Measurements from ENCODE around the gene OR2A2.
A peak's percentile ranks its signal among the peaks of the same experiment; 100 is the strongest.
"Not testable (repeated sequence)": the region's sequence is repeated elsewhere in the genome, so short reads cannot be mapped to it uniquely, and the experiment has no call there.

Gene OR2A2

GRCh38 chr7:144109283-144109682 lies at the start of gene OR2A2:
OR2A2 (plus strand) TSS chr7:144109583; CDS start chr7:144109583, 0 bp downstream.
- no peak for DNase-seq (ENCODE audit: low read depth)

GRCh38 chr7:144063710-144064109 lies 45.7 kb upstream of the OR2A2 start:
- DNase-seq (ENCODE audit: low read depth), result no peak

- no peak for DNase-seq (ENCODE audit: low read depth)
Measured at GRCh38 chr7:144069511-144069910, 39.9 kb upstream of the OR2A2 start, which contains the start of gene OR2A25. OR2A25 (plus strand) TSS chr7:144069811; CDS start chr7:144074220, 4,409 bp downstream.

- DNase-seq (ENCODE audit: low read depth), result no peak
Measured at GRCh38 chr7:144069953-144070352, 39.4 kb upstream of the OR2A2 start.

DNA sequence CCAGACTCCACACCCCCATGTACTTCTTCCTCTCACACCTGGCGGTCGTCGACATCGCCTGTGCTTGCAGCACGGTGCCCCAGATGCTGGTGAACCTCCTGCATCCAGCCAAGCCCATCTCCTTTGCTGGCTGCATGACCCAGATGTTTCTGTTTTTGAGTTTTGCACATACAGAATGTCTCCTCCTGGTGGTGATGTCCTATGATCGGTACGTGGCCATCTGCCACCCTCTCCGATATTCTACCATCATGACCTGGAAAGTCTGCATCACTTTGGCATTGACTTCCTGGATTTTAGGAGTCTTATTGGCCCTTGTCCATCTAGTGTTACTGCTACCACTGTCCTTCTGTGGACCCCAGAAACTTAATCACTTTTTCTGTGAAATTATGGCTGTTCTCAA lies 35.0 kb upstream of the OR2A2 start:
- no peak for DNase-seq (ENCODE audit: low read depth)

GRCh38 chr7:144085978-144086377 lies 23.4 kb upstream of the OR2A2 start, which contains the start of gene OR2A12:
OR2A12 (plus strand) TSS chr7:144086278; CDS start chr7:144095108, 8,830 bp downstream.
- DNase-seq (ENCODE audit: low read depth), result no peak

DNA sequence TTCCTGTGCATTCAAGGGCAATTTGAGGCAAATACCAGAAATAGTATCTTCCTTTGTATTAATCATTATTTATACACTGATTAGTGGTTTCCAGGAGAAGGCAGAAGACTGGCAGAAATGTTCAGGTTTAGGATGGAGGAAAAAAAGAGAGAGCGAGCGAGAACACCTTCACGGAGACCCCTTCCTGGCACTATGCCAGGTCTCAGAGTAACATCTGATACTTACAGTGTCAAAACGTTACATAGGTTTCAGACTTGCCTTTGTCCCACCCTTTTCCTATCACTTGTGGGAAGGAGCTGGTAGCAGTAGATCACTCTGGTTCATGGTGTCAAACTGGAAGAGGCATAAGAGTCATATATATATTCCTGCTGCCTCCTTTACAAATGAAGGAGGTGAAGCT lies 22.7 kb upstream of the OR2A2 start:
- DNase-seq (ENCODE audit: low read depth), result no peak

DNA sequence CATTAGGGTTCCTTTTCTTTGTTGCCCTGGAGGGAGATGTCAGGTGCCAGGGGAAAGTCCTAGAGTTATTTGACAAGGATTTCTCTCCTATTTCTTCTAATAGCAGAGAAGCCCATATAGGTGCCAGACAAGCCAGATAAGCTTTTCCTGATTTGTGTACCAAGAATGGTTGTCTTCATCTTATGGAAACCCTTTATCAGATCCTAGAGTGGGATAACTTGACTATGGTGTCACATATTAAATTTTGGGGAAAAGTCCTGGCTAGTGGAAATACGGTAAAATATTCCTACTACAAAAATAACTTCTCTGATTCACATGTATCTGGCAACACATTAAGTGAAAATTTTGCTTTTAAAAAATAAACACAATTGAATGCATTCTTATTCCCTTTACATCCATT lies 22.2 kb upstream of the OR2A2 start:
- DNase-seq (ENCODE audit: low read depth), result no peak

DNA sequence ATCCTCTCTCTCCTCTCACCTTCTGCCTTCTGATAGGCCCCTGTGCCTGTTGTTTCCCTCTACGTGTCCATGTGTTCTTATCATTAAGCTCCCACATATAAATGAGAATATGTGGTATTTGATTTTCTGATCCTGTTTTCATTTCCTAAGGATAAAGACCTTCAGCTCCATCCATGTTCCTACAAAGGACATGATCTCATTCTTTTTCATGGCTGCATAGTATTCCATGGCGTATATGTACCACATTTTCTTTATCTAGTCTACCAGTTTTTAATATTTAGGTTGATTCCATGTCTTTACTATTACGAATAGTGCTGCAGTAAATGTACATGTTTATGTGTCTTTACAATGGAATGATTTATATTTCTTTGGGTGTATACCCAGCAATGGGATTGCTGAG lies 18.7 kb upstream of the OR2A2 start:
- DNase-seq (ENCODE audit: low read depth), result no peak

DNA sequence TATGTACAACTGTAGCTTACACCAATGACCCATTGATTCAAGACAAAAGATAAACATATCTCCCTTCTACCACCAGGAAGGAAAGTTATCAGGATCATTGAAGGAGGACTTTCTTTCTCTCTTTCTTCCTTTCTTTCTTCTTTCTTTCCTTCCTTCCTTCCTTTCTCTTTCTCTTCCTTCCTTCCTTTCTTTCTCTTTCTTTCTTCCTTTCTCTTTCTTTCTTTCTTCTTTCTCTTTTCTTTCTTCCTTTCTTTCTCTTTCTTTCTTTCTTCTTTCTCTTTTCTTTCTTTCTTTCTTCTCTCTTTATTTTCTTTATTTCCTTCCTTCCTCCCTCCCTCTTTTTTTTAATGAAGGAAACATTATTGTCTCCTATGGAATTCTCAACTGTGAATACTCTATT lies 10.6 kb upstream of the OR2A2 start:
- no peak for DNase-seq (ENCODE audit: low read depth)

- DNase-seq (ENCODE audit: low read depth), result no peak
Measured at GRCh38 chr7:144100607-144101006, 8.8 kb upstream of the OR2A2 start.

- no peak for DNase-seq (ENCODE audit: low read depth)
Measured at GRCh38 chr7:144102041-144102440, 7.3 kb upstream of the OR2A2 start.

- DNase-seq (ENCODE audit: low read depth), result no peak
Measured at GRCh38 chr7:144105211-144105610, 4.2 kb upstream of the OR2A2 start.

GRCh38 chr7:144110272-144110671 lies 889 bp downstream of the OR2A2 start:
- DNase-seq (ENCODE audit: low read depth), result no peak

DNA sequence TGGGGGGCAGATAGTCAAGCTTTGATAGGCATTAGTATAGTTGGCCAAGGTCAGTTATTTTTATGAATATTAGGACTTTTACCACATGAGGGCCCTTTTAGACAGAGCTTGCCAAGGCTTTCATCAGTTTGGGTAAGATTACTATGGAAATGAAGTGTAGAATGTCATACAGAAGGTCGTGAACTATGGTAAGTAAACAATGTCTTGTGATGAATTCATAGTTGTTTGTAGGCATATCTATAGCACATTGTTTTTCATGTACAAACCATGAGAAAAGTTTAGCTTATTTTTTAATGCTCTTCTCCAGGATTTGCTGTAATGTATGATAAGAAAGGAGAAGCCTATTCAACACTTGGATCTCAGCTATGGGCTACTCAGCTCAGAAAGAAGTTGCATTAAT lies 4.3 kb downstream of the OR2A2 start:
- no peak for DNase-seq (ENCODE audit: low read depth)

GRCh38 chr7:144118341-144118740 lies 9.0 kb downstream of the OR2A2 start:
- DNase-seq (ENCODE audit: low read depth), result no peak

- DNase-seq (ENCODE audit: low read depth), result no peak
Measured at GRCh38 chr7:144122876-144123275, 13.5 kb downstream of the OR2A2 start, which contains the start of gene OR2A14. OR2A14 (plus strand) TSS chr7:144123176; CDS start chr7:144129113, 5,937 bp downstream.

DNA sequence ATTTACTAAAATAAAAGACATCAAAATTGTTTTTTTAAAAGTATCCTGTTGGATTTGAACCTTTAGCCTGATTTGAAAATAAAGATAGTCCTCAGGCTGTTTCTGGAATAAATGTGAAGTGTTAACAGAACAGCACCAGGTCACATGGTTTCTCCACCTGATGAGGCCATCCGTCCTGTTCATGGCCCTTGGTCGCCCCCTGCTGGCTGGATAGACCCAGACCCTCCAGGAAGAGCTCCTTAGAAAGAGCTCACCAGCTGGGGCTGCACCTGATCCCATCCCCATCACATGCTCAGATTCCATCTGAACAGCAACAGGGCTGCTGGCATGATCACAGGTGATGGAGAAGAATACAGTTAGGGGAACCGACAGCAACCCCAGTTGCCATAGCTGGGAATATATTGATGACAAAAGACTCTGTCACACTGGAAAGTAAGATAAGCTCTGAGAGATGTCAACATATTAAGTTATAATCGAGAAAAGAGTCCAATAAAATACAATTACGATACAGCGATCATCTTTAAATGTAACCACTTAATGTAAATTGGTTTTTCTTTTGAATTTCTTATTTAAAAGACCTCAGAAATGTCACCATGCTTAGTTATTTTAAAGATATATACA lies 18.4 kb downstream of the OR2A2 start:
- peak; percentile 81 for DNase-seq (ENCODE audit: low read depth)

DNA sequence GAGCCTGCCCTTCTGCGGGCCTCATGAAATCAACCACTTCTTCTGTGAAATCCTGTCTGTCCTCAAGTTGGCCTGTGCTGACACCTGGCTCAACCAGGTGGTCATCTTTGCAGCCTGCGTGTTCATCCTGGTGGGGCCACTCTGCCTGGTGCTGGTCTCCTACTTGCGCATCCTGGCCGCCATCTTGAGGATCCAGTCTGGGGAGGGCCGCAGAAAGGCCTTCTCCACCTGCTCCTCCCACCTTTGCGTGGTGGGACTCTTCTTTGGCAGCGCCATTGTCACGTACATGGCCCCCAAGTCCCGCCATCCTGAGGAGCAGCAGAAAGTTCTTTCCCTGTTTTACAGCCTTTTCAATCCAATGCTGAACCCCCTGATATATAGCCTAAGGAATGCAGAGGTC lies 20.2 kb downstream of the OR2A2 start:
- not testable (repeated sequence) for DNase-seq (ENCODE audit: low read depth)

DNA sequence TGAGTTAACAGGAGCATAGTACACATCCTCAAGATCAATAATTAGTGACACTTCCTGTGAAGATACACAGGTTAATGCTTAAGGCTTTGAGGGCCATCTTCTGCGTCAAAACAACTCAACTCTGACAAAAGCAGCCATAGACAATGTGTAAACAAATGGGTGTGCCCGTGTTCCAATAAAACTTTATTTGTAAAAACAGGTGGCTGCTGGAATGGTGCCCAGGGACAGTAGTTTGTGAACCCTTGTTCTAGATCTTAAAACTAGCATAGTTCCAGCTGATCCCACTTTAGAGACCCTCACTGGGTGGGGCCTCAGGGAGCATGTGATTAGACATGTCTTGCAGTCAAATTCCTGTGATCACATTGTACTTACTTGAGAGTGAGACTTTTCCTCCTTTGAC lies 21.3 kb downstream of the OR2A2 start:
- DNase-seq (ENCODE audit: low read depth), result no peak

- DNase-seq (ENCODE audit: low read depth), result no peak
Measured at GRCh38 chr7:144132262-144132661, 22.9 kb downstream of the OR2A2 start.

DNA sequence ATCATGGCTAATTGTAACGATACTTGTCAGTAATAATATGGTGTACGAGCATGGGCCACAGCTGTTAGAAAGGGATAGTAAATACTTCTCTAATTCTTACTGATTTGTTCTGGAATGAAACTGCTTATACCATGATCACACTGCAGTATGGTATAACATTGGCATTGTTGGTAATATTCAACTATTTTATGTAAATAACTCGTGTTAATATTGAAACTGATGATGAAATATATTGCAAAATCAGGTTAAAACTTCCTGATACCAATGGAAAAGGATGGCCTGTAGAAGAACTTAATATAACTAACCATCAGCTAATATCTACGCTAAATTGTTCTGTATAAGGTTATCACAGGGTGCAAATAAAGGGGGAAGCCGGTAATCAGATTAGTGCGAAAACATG lies 23.9 kb downstream of the OR2A2 start:
- no peak for DNase-seq (ENCODE audit: low read depth)

- no peak for DNase-seq (ENCODE audit: low read depth)
Measured at GRCh38 chr7:144134116-144134515, 24.7 kb downstream of the OR2A2 start.

DNA sequence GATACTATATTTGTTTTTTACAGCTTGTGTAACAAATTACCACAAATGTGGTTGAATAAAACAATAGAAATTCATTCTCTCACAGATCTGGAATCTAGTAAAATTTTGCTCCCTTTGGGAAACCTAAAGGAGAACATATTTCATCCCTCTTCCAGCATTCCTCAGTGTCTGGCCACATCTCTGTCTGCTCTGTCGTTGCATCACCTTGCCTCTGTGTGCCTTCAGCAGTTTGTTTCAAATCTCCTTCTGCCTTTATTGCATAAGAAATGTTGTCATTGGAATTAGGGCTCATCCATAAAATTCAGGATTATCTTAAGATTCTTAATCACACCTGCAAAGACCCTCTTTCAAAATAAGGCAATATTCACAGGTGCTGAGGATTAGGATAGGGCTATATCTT lies 28.1 kb downstream of the OR2A2 start:
- DNase-seq (ENCODE audit: low read depth), result no peak
